Measurements from ENCODE around the gene DNAJB12.

Gene DNAJB12

GRCh38 chr10:72340510-72341261 lies 14.0 kb downstream of the DNAJB12 start:
- Histone ChIP-seq H3K9me3 (ENCODE audit: insufficient read depth, low read length) (no peaks in the 10 kb centered on the region), H3K27me3 (ENCODE audit: low read depth, low read length) (no peaks in the 10 kb centered on the region), H3K4me3 (ENCODE audit: low read length) (no peak overlapping the region), H3K79me2 (ENCODE audit: low read length) (no peaks in the 10 kb centered on the region), H3K4me2 (ENCODE audit: low read length) (no peak overlapping the region), H2AFZ (ENCODE audit: low read depth, low read length) (no peak overlapping the region), H3K9ac (ENCODE audit: low read length) (no peak overlapping the region), H3K4me1 (ENCODE audit: low read length) (peaks cover 4% of the 10 kb centered on the region), H4K20me1 (ENCODE audit: insufficient read depth, low read length) (no peaks in the 10 kb centered on the region), H3K27ac (ENCODE audit: low read length) (no peak overlapping the region), H3K36me3 (replicated peaks; ENCODE audit: low read depth, low read length) (peaks cover 17% of the 10 kb centered on the region)
- no peak for TF ChIP-seq EZH2phosphoT487 (IDR thresholded peaks at IDR 0.05; ENCODE audit: low read depth)
- TF ChIP-seq CTCF (IDR thresholded peaks at IDR 0.05; ENCODE audit: low read depth, low read length): peak; percentile 77

DNA sequence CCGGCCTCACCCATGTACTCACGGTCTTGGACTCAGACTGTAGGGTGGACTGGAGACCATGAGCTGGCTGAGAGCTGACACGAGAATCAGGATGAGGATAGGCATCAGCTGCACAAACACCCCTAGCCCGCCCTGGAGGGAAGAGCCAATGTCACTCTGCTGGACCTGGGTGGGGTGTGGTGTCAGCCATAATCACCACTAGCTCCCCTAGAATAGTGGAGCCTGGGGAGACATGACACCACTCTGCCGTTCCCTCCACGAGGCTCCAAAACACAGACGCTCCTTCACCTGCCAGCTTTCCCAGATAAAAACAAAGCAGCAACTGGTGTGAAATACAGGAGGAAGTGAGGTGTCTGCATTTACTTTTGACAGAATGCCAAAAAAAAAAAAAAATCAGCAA lies 16.5 kb downstream of the DNAJB12 start:
- Histone ChIP-seq H4K20me1 (ENCODE audit: insufficient read depth, low read length) (no peaks in the 10 kb centered on the region), H3K27me3 (ENCODE audit: low read depth, low read length) (no peaks in the 10 kb centered on the region), H3K9ac (ENCODE audit: low read length) (no peak overlapping the region), H2AFZ (ENCODE audit: low read depth, low read length) (no peak overlapping the region), H3K4me3 (ENCODE audit: low read length) (no peak overlapping the region), H3K4me1 (ENCODE audit: low read length) (peaks cover 28% of the 10 kb centered on the region), H3K27ac (ENCODE audit: low read length) (no peak overlapping the region), H3K9me3 (ENCODE audit: insufficient read depth, low read length) (no peaks in the 10 kb centered on the region), H3K4me2 (ENCODE audit: low read length) (no peak overlapping the region), H3K79me2 (ENCODE audit: low read length) (no peaks in the 10 kb centered on the region), H3K36me3 (replicated peaks; ENCODE audit: low read depth, low read length) (peaks cover 24% of the 10 kb centered on the region)
- TF ChIP-seq CTCF (IDR thresholded peaks at IDR 0.05; ENCODE audit: low read depth, low read length) (no peak), EZH2phosphoT487 (IDR thresholded peaks at IDR 0.05; ENCODE audit: low read depth) (no peak)

- H3K27me3 ChIP-seq (ENCODE audit: low read depth, low read length): no peaks in the 10 kb centered on the region
- TF ChIP-seq EZH2phosphoT487 (IDR thresholded peaks at IDR 0.05; ENCODE audit: low read depth) (no peak), CTCF (IDR thresholded peaks at IDR 0.05; ENCODE audit: low read depth, low read length) (no peak)
These were observed 17.0 kb downstream of the DNAJB12 start for GRCh38 chr10:72337722-72338121.

DNA sequence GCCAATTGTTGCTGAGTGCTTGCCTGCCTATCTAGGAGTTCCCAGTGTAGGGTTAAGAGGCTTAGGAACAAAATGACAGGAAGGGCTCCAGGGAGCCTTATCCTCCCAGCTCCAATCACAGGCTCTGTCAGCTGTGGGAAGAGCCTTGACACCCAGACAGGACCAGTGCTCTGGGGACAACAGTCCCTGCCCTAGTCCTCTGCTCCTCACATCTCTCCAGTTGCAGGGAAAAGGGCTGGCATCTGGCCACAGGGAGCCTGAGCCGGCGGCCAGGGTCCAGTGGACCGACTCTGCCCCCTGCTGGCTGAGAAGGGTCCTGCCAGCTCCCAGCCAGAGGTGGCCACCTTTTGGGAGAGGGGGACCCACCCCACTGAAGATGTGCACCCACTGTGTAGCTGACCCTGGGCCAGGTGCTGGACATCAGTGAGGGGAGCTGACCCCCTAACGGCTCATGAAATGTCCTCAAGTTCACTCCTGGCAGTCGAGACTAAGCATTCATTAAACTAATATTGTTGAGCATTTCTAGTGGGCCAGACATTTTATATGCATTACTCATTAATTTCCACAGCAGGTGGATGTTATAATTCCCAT lies 17.6 kb downstream of the DNAJB12 start:
- Histone ChIP-seq H3K4me1 (ENCODE audit: low read length) (peaks cover 37% of the 10 kb centered on the region), H3K36me3 (replicated peaks; ENCODE audit: low read depth, low read length) (peaks cover 24% of the 10 kb centered on the region), H3K9ac (ENCODE audit: low read length) (no peak overlapping the region), H4K20me1 (ENCODE audit: insufficient read depth, low read length) (no peaks in the 10 kb centered on the region), H3K27me3 (ENCODE audit: low read depth, low read length) (no peaks in the 10 kb centered on the region), H3K79me2 (ENCODE audit: low read length) (no peaks in the 10 kb centered on the region), H3K4me2 (ENCODE audit: low read length) (no peak overlapping the region), H3K4me3 (ENCODE audit: low read length) (no peak overlapping the region), H3K27ac (ENCODE audit: low read length) (no peak overlapping the region), H3K9me3 (ENCODE audit: insufficient read depth, low read length) (no peaks in the 10 kb centered on the region), H2AFZ (ENCODE audit: low read depth, low read length) (no peak overlapping the region)
- TF ChIP-seq EZH2phosphoT487 (IDR thresholded peaks at IDR 0.05; ENCODE audit: low read depth) (no peak), CTCF (IDR thresholded peaks at IDR 0.05; ENCODE audit: low read depth, low read length) (peak; percentile 78)

More at GRCh38 chr10:72337722-72338121, 17.0 kb downstream of the DNAJB12 start:
- H4K20me1 ChIP-seq (ENCODE audit: insufficient read depth, low read length): no peaks in the 10 kb centered on the region
- no peak overlapping the region for H3K27ac ChIP-seq (ENCODE audit: low read length)
- H3K4me2 ChIP-seq (ENCODE audit: low read length): no peak overlapping the region
- no peak overlapping the region for H3K4me3 ChIP-seq (ENCODE audit: low read length)
- H3K9me3 ChIP-seq (ENCODE audit: insufficient read depth, low read length): no peaks in the 10 kb centered on the region
- H3K36me3 ChIP-seq (replicated peaks; ENCODE audit: low read depth, low read length): peaks cover 24% of the 10 kb centered on the region
- no peak overlapping the region for H3K9ac ChIP-seq (ENCODE audit: low read length)
- no peak overlapping the region for H2AFZ ChIP-seq (ENCODE audit: low read depth, low read length)
- H3K4me1 ChIP-seq (ENCODE audit: low read length): peaks cover 32% of the 10 kb centered on the region
- no peaks in the 10 kb centered on the region for H3K79me2 ChIP-seq (ENCODE audit: low read length)

Data from OCI-LY3 (cell line).